HepG2 (cell line): ENCODE measurements around the gene OGFR. TPM values are rescaled to one million over a fixed set of nuclear protein-coding genes. Genes with fewer than 3 reads are reported as not detected.

Experiments used
- ASH2L ChIP-seq: fragments of 300-600, 200-600 bp; sonication (generic); IDR thresholded peaks from 2 replicates; pipeline ENCODE4 v1.7.0; 2017; ENCODE audit warnings: low read depth, mild to moderate bottlenecking, moderate library complexity, mixed read lengths, low read length; ENCODE audit not compliant: insufficient read length
- ATF1 ChIP-seq: IDR thresholded peaks from 2 replicates; pipeline ENCODE4 v1.6.1; 2016; ENCODE audit warnings: mild to moderate bottlenecking, control low read depth
- CERS6 ChIP-seq: sonication (generic); formaldehyde crosslinking; IDR thresholded peaks from 2 replicates; pipeline ENCODE4 v1.5.0; 2020; ENCODE audit warnings: missing genetic modification reagents
- HDAC2 ChIP-seq: sonication (generic); formaldehyde crosslinking; IDR thresholded peaks from 2 replicates; pipeline ENCODE4 v1.4.0; 2020; ENCODE audit warnings: missing genetic modification reagents
- ISX ChIP-seq: sonication (generic); formaldehyde crosslinking; conservative IDR thresholded peaks from 2 replicates; pipeline ENCODE4 v1.5.0; 2020; ENCODE audit warnings: missing genetic modification reagents
- KLF6 ChIP-seq: IDR thresholded peaks from 2 replicates; pipeline ENCODE4 v1.8.0; 2016; ENCODE audit warnings: missing biosample characterization, missing genetic modification reagents
- MED8 ChIP-seq: sonication (generic); formaldehyde crosslinking; IDR thresholded peaks from 2 replicates; pipeline ENCODE4 v1.8.1; 2023; ENCODE audit warnings: mild to moderate bottlenecking, missing genetic modification reagents; ENCODE audit not compliant: insufficient replicate concordance
- NR2C2 ChIP-seq: sonication (generic); formaldehyde crosslinking; IDR thresholded peaks from 2 replicates; pipeline ENCODE4 v1.4.0; 2020; ENCODE audit warnings: missing genetic modification reagents, mild to moderate bottlenecking, moderate library complexity, borderline replicate concordance
- PRPF4 ChIP-seq: fragments of 200-400 bp; formaldehyde crosslinking; IDR thresholded peaks from 2 replicates; pipeline ENCODE4 v1.6.1; 2016; ENCODE audit warnings: low read length, low read depth; ENCODE audit not compliant: poor library complexity, severe bottlenecking
- ZBTB7B ChIP-seq: sonication (generic); formaldehyde crosslinking; IDR thresholded peaks from 2 replicates; pipeline ENCODE4 v1.4.0; 2020; ENCODE audit warnings: missing genetic modification reagents
- ZFP36 ChIP-seq: fragments of 150-350 bp; IDR thresholded peaks from 2 replicates; pipeline ENCODE4 v1.6.1; 2018; ENCODE audit warnings: borderline replicate concordance, low read length, low read depth; ENCODE audit not compliant: partially characterized antibody
- ZFX ChIP-seq: sonication (generic); formaldehyde crosslinking; IDR thresholded peaks from 2 replicates; pipeline ENCODE4 v1.4.0; 2020; ENCODE audit warnings: mild to moderate bottlenecking, low read depth, missing genetic modification reagents, moderate library complexity
- ZNF101 ChIP-seq: sonication (generic); formaldehyde crosslinking; IDR thresholded peaks from 2 replicates; pipeline ENCODE4 v1.4.0; 2020; ENCODE audit warnings: mild to moderate bottlenecking, low read depth, missing genetic modification reagents, borderline replicate concordance
- ZNF20 ChIP-seq: sonication (generic); formaldehyde crosslinking; IDR thresholded peaks from 2 replicates; pipeline ENCODE4 v1.4.0; 2020; ENCODE audit warnings: mild to moderate bottlenecking, moderate library complexity, missing genetic modification reagents
- ZNF3 ChIP-seq: IDR thresholded peaks from 2 replicates; pipeline ENCODE4 v1.7.0; 2017; ENCODE audit warnings: inconsistent platforms
- ZNF407 ChIP-seq: sonication (generic); formaldehyde crosslinking; IDR thresholded peaks from one replicate; pipeline ENCODE4 v1.5.1; 2020; ENCODE audit warnings: mild to moderate bottlenecking, missing genetic modification reagents; ENCODE audit errors: not compliant biosample characterization
- ZNF547 ChIP-seq: sonication (generic); formaldehyde crosslinking; IDR thresholded peaks from 2 replicates; pipeline ENCODE4 v1.5.1; 2020; ENCODE audit warnings: mild to moderate bottlenecking, missing genetic modification reagents
- ZNF770 ChIP-seq: sonication (generic); formaldehyde crosslinking; IDR thresholded peaks from 2 replicates; pipeline ENCODE4 v1.5.0; 2020; ENCODE audit warnings: mild to moderate bottlenecking, missing genetic modification reagents
- ZSCAN20 ChIP-seq: sonication (generic); formaldehyde crosslinking; IDR thresholded peaks from 2 replicates; pipeline ENCODE4 v1.4.0; 2020; ENCODE audit warnings: missing genetic modification reagents, mild to moderate bottlenecking, borderline replicate concordance
- polyA plus RNA-seq, 8 experiments: library from polyadenylated mRNA; depleted of rRNA in 3 of 8; stranded (reverse) in 7 of 8; unstranded in 1 of 8; fragments of >200 nt; fragmentation: Illumina TruSeq in 4 of 8; extraction: Trizol in 4 of 8; gene quantifications; 2 replicates each; pipeline versions ENCODE4 v1.2.1 to v1.2.3, GENCODE V29; 2011 to 2016; ENCODE audit warnings: low read depth in 4 of 8, missing spikeins in 1 of 8, mixed read lengths in 1 of 8; ENCODE audit not compliant: insufficient read depth in 1 of 8
- total RNA-seq, 5 experiments: library from RNA; depleted of rRNA; stranded (reverse); fragments of >200 nt; fragmentation: Illumina TruSeq; extraction: Trizol; gene quantifications; 2 replicates each; pipeline ENCODE4 v1.2.3, GENCODE V29; 2016; ENCODE audit warnings: low read depth in 1 of 5

Gene OGFR
- total and polyA plus RNA-seq, 2 of the 13 experiments (the other 11 are each of a cell fraction or from before 2014, with no cell fraction given), result 47.7 to 81.8 TPM

GRCh38 chr20:62808211-62808865 is 3.7 kb downstream of the OGFR start (continued):
- TF ChIP-seq ZBTB7B (CRISPR knock-in tag), result peak; percentile 92
- no peak for TF ChIP-seq CERS6 (CRISPR knock-in tag)
- no peak for TF ChIP-seq ZNF101 (CRISPR knock-in tag)
- 0 out of 2 replicates have a peak, but pooled peaks have one; percentile 29 for TF ChIP-seq NR2C2
- TF ChIP-seq ISX (CRISPR knock-in tag), result no peak
- TF ChIP-seq ATF1 (CRISPR knock-in tag), result no peak
- TF ChIP-seq ZNF3, result no peak
- TF ChIP-seq HDAC2 (CRISPR knock-in tag), result no peak
- TF ChIP-seq ZNF547 (CRISPR knock-in tag), result peak; percentile 3; the same call in 1 of the 2 replicates
- TF ChIP-seq MED8 (CRISPR knock-in tag), result no peak
- TF ChIP-seq PRPF4, result no peak
- TF ChIP-seq ASH2L, result no peak
- peak; percentile 29; the same call in 1 of the 2 replicates for TF ChIP-seq ZFX
- no peak for TF ChIP-seq ZNF407 (CRISPR knock-in tag)
- TF ChIP-seq ZSCAN20 (CRISPR knock-in tag), result no peak; the same call in 1 of the 2 replicates
- no peak for TF ChIP-seq ZFP36
- TF ChIP-seq ZNF20, result no peak
- TF ChIP-seq KLF6 (CRISPR knock-in tag), result no peak
- TF ChIP-seq ZNF770 (CRISPR knock-in tag), result no peak
